NCI-H69 (cell line): ENCODE measurements around the gene ASB1.
A peak's percentile ranks its signal among the peaks of the same experiment; 100 is the strongest.

ENCODE experiments used
- DNase-seq: peaks from one replicate; lab custom pipeline; 2025; lab: John Stamatoyannopoulos, UW

ASB1 gene, protein sequence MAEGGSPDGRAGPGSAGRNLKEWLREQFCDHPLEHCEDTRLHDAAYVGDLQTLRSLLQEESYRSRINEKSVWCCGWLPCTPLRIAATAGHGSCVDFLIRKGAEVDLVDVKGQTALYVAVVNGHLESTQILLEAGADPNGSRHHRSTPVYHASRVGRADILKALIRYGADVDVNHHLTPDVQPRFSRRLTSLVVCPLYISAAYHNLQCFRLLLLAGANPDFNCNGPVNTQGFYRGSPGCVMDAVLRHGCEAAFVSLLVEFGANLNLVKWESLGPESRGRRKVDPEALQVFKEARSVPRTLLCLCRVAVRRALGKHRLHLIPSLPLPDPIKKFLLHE

DNA sequence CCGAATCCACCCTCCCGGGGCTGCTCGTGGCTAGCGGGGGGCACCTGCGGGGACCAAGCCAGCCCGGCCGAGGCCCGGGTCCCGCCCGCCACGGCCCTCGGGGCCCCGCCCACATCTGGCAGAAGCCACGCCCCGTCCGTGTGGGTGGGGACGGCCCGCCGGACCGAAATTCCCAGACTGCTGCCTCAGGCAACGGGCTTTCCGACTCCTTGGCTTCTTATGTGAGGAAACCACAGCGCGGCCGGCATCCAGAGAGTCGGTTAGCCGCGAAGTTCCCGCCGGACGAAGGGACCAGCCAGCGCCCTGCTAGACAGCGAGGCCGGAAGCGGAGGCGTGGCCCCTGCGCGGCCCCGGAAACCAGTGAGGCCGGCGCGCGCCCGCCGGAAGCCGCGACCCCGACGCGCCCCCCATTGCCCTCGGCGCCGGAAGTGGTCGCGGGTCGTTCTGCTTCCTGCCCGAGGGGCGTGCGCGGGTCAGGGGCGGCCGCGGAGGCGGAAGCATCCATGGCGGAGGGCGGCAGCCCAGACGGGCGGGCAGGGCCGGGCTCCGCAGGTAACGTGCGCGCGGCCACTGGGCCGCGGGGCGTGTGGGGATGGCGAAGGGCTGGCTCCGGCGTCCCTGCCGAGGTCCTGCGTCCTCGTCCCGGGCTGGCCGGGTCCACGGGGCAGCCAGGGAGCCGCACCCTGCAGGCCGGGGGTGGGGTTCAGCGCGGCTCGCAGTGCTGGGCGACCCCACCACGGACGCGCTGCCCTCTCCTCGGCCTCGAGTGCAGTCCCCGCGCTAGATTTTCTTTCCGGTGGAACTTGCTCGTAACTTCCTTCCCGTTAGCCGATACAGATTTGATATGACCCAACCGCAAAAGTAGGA, at the start of gene ASB1:
Gene ASB1, plus strand, starts transcription at position 360 of the 867 bp plus-strand sequence. Its CDS starts 144 bp downstream, at position 504.
- DNase-seq, result peak; percentile 85

GRCh38 chr2:238378230-238379095, 48.3 kb upstream of the ASB1 start:
- DNase-seq, result peak; percentile 53

- DNase-seq, result peak; percentile 41
These were observed 47.5 kb upstream of the ASB1 start for GRCh38 chr2:238379096-238379810.

DNA sequence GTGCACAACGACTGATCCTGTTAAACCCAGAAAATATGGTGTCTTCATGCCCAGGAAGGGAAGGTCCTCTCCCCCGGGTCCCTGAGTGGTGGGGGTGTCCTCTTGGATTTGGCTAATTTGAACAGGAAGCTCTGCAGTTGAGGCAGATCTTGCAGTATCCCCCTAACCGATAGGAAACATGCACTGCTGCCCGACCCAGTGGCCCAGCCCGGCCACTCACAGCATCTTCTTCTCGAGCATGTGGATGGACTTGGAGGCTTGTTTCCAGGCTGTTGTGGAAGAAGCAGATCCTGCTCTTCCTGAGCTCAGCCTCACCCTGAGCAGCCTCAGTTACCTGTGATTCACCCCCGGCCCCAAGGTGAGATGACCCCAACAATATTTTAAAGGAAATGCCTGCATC, 46.4 kb upstream of the ASB1 start:
- DNase-seq, result no peak

DNA sequence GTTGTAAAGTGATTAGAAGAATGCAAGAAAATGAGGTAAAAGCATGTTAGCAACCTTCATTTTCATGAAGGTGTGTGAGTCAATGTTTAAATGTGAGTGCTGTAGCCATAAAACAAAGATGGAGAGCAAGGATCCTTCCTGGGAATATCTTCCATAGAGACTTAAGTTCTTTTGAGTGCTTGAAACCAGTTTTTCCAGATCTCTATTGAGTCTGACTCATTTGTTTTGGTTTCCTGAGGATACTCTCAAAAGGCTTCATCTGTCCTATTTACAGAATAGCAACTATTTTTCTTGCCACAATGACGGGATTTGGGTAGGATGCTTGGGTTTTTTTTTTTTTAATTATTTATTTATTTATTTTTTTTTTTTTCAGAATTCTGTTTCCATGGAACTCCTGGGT, 45.9 kb upstream of the ASB1 start:
- no peak for DNase-seq

DNA sequence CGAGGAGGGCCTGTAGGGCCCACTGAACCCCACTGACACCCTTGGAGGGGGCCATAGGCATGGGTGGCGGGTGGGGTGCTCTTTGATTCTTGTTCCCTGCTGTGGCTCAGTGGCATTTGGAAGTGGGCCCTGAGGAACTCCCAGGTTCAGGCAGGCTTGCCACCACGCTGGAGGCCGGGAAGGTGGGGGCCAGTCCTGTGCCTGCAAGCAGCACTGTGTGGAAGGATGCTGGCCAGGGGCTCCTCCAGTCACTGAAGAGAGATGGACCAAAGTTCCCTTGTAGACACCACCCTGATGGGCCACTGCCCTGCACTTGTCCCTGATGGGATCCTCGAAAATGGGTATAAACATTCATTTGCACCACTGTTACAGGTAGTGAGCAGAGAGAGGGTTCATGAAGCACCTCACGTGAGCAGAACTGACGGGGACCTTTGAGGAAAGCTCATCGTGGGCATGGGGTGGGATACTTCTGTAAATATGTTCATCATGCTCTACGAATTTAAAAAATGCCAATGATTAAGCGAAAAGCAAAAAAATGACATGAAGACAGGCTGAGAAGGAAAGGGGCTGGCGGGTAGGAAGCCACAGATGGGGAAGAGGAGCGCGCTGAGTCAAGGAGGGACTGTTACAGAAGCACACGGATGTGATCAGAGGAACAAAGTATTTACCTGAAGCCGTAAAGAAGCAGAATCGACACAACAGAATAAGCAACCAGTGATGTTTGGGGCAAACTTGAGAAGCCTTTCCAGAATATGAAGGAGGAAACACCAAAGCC, 45.2 kb upstream of the ASB1 start:
- no peak for DNase-seq

DNA sequence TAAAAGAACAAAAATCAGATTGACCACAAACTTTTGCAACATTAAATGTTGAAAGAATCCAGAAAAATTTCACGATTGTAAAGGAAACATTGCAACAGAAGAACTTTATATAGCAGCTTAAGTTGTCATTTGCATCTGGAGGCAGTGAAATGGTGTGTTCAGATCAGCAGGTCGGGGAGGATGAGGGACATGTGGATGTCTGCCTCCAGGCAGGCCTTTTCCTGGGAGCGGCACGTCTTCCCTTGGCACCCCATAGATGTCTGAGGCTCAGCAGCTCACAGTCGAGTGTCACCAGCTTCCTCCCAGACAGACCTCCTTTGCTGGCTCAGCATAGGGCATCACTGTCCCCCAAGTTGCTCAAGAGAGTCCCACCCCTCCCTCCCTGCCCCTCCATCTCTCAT, 44.3 kb upstream of the ASB1 start:
- DNase-seq, result no peak

DNA sequence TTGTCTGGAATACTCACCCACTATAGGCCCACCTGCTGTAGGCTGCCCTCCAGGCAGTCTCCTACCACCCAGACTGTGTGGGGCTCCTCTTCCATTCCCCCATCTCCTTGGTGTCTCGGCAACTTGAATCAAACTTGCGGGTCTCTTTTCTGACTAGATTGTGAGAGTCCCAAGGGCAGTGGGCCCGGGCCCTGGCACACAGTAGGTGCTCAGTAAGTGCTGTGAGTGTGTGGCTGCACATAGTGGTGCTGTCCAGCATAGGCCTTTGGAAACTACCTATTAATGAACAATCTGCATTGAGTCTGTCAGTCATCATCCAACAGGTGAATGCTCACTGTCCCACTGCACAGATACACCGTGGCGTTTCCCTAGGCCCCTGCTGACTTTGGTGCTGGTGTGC, 43.6 kb upstream of the ASB1 start:
- DNase-seq, result no peak

DNA sequence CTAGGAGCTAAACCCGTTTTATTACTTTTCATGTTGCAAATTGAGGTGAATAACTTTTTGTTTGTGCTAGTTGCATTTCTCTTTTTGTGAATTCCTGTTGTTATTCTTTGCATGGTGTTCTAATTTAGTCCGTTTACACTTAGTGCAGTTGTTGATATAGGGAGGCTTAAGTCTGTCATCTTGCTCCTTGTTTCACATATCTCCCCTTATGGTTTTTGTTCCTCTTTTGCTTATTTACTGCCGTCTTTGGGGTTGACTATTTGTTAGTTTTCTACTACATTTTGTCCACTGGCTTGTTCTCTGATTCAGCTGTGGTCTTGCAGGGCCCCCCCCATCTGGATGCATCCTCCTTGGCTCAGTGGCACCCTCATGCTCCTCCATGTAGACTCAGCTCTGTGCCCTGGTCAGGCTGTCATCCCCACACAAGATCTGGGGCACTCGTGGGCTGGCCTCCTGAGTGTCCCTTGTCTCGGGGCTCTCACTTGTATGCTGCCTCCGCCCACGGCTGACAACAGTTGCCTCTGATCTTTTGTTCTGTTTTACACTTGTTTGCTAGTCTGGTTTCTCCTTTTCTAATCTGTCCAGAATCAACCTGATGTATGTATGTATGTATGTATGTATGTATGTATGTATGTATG, 42.9 kb upstream of the ASB1 start:
- DNase-seq, result no peak

- no peak for DNase-seq
These were observed 39.4 kb upstream of the ASB1 start for GRCh38 chr2:238387332-238387731.

DNA sequence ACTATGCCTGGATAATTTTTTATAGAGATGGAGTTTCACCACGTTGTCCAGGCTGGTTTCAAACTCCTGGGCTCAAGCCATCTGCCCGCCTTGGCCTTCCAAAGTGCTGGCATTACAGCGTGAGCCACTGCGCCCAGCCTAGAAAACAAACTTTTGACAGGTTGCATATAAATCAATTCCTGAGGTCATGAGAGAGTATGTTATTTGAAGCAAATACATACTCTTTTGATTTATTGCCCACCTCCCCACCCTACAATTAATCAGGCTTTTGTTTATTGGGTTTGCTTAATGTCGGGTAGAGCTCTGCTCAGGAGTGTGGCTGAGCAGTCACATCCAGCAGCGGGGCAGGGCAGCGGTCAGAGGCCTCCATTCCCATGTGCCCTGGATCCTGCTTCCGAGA, 37.9 kb upstream of the ASB1 start:
- peak; percentile 90 for DNase-seq

- DNase-seq, result peak; percentile 89
These were observed 36.6 kb upstream of the ASB1 start for GRCh38 chr2:238389988-238390589.

DNA sequence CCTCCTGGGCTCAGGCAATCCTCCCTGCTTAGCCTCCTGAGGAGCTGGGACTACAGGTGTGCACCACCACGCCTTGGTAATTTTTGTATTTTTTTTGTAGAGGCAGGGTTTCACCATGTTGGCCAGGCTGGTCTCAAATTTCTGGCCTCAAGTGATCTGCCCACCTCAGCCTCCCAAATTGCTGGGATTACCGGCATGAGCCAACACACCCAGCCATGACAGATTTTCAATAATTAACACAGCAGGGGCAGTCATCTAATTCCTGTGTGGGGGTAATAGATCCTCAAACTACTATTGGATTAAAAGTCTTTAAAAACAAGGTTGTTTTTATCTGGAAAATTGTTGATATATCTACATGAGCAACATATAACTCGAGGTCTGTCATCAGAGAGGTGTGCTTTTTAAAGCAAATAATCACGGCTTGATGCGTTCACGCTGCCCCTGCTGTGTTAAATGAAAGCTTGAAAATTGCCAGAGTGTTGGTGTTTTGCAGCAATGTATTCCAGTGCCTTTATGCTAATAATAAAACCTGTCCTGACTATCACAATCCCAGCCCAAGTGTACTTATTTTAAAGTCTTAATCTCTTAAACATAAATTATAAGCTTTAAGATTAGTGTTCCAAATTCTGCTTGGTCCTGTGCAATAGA, 35.6 kb upstream of the ASB1 start:
- peak; percentile 90 for DNase-seq

GRCh38 chr2:238396663-238397062, 30.1 kb upstream of the ASB1 start:
- no peak for DNase-seq

GRCh38 chr2:238397356-238397755, 29.4 kb upstream of the ASB1 start:
- no peak for DNase-seq

- DNase-seq, result no peak
These were observed 28.1 kb upstream of the ASB1 start for GRCh38 chr2:238398577-238398976.

GRCh38 chr2:238399094-238399493, 27.6 kb upstream of the ASB1 start:
- DNase-seq, result no peak

- no peak for DNase-seq
These were observed 25.2 kb upstream of the ASB1 start for GRCh38 chr2:238401551-238401950.

DNA sequence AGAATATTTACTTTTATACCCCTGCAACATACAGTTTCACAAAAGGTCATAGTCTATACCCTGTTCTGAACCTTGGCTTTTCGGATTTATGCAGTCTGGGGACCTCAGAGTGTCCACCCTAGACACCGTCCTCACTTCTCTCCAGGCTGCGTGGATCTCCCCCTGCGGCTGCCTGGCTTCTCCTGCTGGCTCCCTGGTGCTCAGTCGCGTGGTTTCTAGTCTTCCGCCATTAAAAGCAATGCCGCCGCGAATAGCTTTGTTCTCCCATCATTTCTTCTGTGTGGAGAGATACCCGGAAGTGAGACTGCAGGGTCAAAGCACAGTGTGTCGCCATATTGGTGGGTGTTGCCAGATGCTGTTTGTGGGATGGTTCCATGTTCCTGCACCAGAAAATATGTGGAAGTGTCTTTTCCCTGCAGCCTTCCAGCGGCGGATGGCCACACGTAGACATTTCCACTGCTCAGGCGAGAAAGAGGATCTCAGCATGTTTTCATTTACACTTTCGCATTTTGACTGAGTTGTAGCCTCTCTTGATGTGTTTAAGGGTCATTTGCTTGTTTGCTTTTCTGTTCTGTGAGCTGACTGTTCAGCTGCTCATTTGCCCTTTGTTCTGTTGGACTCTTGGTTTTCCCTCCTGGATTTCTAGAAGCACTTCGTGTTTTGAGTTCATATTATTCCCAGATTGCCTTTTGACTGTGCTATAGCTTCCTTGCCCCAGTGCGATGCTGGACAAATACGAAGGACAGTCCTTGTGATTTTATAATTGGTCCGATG, 22.9 kb upstream of the ASB1 start:
- no peak for DNase-seq
